ENCODE results near the gene CNTNAP5.

Gene CNTNAP5

DNA sequence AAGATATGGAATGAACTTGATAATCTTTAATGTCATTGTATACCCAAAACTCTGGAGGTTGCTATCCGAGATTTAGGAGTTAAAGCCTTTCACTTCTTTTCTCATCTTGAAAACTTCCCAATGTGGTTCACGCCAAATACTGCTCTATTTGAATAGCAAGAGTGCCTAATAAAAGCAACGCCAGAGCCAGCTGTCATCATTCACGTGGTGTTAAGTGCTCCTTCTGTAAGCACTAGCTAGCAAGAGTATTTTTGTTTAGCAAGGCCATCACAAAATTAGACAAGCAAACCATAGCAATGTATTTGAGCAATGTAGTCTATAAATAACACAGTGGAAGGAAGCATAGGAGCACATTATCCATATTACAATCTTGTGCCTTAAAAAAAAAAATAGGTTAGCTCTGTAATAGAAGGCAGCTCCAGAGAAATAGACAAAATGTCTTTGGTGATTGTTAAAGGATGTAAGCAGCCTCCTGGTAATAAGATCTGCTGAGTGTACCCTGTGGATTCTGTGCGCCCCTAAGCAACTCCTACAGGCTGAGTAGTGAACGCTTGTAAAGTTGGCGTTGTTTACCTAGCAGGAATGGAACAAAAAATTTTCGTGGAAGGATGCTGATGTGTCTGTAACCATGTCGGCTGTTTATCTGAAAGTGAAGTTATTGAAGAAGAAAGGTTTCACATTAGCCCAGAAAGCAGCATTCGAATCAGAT, 518.0 kb downstream of the CNTNAP5 start:
- DNase-seq (ENCODE audit: low read depth, low spot score) = no peak

DNA sequence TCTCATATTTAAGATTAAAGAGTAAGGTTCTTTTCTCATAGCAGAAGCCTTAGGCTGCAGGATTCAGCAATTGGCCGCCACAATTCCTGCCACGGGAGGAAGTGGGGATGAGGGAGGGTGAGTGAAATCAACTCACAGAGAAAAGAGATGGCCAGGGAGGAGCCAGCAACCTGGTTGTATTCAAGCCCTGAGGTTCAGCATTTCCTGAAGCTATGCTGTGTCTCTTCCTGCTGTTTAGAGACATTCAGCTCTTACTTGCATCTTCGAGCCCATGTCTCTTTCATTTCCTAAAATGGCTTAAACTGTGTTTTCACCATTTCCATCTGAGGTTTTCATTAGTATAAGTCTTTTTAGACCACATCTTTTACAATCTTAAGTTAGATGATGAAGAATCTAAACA, 522.6 kb downstream of the CNTNAP5 start:
- no peak for DNase-seq (ENCODE audit: low read depth, low spot score)

DNA sequence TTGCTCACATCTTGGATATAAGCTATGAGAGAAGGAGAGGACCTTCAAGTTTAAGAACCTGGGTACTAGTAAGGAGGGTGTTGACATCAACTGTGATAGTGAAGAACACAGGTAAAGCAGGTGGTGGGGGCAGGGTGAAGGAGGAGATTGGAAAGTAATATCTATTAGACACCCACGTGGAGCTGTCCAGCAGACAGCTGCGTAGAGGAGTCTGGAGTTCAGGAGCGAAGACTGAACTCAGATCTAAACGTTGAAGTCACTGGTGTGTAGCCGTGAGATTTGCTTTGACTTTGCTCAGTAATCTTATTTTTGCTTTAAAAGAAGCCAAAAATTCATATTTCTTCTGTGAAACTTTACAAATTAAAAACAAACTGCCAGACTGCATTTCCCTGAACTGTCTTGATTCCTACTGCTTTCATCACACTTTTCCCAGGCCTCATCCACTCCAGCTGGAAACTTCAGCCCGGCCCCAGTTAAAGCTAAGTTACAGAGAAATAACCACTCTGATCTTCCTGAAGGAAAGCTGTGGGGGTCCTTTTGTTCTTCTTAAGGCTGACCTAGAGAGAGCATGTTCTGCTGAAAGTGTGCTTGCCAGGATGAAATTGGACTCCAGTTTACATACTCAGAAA, 533.3 kb downstream of the CNTNAP5 start:
- no peak for DNase-seq (ENCODE audit: low read depth, low spot score)

DNA sequence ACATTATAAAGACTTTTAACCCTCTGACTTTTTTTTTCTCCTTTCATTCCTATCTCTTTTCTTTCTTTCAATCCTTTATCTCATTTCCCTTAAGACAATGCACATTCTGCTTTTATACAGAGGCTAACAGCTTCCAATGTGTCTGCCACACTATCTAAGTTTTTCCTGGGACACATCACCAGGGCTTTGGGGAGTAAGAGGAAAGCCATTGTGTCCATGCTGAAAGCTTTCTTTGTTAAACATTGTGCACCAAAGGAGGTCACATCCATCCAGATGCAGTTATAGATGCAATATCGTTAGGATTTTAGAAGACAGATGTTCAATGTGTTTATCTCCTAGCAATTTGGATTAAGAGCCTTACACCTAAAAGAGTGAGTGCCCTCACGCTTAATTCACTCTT, 534.1 kb downstream of the CNTNAP5 start:
- DNase-seq (ENCODE audit: low read depth, low spot score) = no peak

DNA sequence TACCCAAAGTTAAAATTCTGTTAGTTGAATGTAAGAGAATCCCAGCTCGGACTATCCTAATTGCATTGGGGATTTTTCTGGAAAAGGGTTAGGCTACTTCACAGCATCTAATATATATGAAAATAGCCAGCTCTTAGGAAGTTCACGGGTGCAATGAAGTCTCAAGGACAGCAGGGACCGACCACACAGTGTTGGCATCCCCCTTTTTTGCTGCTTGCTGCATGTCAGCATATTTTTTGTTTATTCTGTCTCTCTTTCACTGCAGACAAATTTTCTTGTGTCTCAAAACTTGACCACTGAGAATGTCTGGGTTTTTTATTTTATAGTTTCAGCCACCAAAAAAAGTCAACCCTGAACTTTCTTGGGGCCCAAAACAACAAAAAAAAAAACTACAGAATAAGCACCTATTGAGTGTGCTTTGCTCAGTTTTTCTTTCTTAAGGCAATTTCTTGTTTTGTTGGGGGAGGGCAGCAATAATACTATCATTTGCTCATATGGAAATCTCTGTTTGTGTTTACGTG, 535.6 kb downstream of the CNTNAP5 start:
- no peak for DNase-seq (ENCODE audit: low read depth, low spot score)

DNA sequence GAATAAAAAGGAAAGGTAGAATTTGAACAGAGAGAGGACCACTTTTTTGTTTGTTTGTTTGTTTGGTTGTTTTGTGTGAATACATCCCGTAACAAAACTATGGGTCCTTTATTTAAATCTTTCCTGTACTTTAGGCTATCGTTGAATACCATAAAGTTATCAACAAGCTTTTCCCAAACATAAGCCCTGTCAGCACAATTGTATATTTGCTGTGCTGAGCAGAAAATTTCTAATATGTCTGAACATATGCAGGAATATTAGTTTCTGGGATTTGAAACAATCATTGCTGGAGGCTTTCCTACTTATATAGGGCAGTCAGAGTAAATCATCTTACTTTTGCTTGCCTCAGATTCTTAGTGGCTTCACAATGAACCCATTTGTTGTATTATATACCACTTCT, 536.4 kb downstream of the CNTNAP5 start:
- no peak for DNase-seq (ENCODE audit: low read depth, low spot score)

DNA sequence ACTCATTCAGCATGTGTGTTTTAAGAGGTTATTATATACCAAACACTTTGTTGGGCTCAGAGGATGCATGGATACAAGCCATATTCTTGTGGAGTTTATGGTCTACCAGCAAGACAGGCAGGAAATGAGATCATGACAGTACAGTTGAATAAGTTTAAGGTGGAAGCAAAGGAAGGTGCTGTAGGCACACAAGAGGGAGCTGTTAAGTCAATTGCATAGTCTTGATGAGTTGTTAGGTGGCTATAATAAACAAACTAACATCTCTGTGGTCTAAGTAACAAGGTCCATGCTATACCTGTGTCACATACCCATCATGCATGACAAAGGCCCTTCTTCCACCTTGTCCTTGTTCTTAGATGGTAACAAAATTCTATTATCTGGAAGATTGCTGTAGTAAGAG, 538.3 kb downstream of the CNTNAP5 start:
- DNase-seq (ENCODE audit: low read depth, low spot score) = no peak

DNA sequence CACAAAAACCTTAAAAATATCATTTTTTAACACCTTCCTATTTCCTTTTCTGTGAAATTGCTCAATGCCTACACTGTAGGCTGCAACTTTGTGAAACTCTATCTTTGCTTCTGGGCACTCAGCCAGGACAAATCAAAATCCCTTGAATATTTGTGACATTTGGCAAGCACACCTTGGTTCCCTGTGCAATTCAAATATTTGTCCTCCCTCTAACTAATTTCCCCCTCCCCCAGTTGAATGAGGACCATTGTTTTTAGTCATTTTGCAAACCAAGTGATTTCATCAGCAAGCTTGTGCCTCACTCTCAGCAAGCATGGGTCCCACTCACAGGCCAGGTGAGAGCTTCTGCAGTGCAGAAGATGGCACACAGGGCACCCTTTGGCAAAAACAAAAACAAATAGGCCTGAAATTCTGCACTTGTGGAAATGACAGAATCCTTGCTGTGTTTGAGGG, 541.5 kb downstream of the CNTNAP5 start:
- no peak for DNase-seq (ENCODE audit: low read depth, low spot score)

DNA sequence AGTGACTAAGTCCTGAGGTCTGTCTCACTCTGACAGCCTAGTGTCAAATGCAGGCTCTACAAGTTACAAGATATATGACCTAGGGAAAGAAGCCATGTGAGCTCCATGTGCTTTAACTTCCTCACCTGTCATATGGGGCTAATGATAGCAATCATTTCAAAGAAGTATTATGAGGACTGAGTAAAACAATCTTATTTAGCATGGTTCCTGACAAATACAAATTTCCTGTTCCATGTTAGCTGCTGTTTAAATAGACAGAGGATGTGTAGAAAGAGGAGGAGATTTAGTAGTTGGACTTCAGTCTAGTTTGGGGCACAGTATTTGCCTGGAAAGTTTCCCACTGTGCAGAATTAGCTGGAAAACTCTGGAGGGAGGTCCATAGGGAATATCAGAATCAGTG, 545.8 kb downstream of the CNTNAP5 start:
- no peak for DNase-seq (ENCODE audit: low read depth, low spot score)

DNA sequence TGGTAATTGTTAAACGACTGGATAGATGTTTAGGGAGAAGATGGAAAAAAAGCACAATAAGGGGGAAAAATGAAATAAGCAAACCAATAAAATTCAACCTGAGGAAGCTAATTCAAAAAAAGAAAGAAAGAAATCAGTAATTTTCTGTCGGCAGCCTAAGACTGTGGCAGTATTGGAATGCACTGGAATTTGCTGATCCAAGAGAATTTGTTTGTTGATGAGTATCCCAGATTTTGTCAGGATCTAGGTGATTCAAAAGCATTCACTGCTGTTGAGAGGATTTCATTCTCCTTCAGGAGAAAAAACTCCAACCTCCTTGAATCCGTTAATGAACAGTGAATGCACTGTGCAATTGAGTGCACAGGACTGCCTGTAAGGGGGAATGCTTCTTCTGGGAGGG, 546.7 kb downstream of the CNTNAP5 start:
- no peak for DNase-seq (ENCODE audit: low read depth, low spot score)

DNA sequence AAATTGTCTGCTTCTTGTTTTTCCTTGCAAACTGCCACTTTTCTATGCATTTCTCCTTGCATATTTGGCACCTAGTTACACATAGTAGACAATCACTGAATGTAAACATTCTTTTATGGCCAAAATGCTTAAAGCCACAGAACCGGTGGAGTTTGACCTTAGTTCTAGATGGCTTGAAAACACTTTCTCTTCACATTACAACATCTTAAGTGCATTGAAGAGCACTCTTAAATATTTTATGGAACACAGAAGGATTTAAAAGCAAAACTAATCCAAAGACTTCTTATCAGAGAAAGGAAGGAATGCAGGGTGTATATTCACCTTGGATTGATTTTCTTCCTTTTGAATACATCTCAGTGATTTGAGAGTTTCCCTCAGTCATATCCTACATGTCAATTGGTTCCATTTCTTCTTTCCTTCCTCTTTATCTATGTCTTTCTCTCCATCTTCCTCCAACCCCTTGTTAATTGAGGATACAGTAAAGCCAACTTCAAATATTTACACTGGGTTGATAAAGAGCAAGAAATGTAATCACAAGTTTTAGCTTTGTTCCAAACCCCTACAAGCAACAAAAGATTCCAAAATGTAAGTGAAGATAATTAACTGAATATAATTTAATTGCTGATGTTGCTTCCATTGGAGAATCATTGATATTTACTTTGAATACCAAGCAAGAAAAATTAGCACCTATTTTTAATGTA, 548.0 kb downstream of the CNTNAP5 start:
- no peak for DNase-seq (ENCODE audit: low read depth, low spot score)

DNA sequence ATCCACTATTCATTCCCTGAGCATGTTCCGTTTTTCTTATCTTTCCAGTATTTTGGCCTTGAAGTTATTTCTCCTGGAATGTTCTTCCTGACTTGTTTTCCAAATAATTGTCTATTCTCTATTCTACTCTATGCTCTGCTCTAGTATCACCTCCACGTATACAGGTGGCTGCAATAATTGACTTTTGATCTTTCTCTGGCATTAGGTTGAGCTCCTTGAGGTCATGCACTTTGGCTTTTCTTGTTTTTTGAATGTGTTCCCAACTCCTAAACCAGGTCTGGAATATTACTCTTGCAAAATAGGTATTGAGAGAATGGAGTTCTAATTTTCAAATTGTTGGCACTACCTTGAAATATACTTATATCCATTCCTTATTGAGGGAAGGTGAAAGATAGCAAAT, 550.4 kb downstream of the CNTNAP5 start:
- no peak for DNase-seq (ENCODE audit: low read depth, low spot score)

DNA sequence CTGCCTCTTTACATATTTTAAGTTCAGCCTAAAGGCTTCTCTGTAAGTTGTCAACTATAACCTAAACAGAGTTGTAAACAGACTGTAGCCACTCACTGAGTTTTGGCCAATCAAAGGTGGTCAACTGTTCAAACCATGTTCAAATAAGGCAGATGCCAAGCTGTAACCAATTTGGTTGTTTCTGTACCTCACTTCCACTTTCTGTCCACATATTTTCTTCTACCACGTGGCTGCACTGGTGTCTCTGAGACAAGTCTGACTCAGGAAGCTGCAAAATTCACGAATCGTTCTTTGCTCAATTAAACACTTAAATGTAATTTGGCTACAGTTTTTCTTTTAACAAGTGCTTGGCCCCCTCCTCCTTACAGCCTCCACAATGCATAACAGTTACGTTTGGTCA, 555.2 kb downstream of the CNTNAP5 start:
- no peak for DNase-seq (ENCODE audit: low read depth, low spot score)

DNA sequence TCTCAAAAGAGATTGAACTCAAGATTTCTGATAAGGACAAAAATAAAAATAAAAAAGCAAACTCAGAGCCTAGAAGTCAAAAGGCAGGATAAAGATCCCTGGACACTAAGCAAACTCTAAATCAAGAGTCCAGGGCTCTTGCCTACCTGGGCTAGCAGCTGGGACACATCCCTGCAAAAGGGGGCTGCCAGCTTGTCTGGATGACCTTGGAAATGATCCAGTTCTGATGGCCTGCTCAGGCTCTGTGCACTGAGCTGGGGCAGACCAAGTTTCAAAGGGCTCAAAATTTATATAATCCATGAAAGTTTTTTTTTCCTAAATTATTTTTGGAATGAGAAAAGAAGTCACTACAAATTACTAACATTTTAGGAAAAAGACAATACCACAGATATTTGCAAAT, 557.3 kb downstream of the CNTNAP5 start:
- no peak for DNase-seq (ENCODE audit: low read depth, low spot score)

DNA sequence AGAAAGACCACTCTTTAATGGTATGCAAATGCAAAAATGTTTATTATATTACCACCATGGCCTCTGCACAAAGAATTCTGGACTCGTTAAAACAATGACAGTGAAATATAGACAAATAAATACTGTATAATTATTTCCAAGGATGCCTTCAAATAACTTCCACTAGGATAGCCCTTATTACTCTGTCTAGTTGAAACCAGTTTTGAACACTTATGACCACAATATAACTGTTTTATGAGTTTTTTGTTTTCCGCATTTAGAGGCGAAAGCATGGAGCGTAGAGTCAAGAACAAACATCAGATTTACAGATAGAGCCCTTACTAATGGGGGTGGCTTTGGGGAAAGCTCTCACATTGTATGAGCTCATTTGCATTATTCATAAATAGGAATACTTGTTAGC, 559.5 kb downstream of the CNTNAP5 start:
- DNase-seq (ENCODE audit: low read depth, low spot score) = no peak

DNA sequence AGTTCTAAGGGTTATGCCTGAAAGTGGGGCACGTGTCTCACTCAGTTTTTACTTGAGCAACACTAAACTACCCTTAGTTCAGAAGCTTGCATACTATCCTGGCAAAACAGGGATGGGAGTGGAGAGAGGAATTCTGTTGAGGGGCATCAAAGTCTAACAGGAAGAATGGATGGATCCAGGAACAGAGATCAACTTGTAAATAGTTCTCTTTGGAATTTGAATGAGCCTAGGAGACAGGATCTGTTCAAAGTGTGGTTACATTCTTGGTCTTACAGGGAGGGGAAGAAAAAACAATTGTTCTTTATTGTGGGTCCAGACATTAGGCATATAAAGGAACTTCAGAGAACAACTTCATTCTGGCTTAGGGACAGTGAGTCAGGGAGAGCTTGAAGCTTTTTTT, 560.2 kb downstream of the CNTNAP5 start:
- DNase-seq (ENCODE audit: low read depth, low spot score) = no peak

DNA sequence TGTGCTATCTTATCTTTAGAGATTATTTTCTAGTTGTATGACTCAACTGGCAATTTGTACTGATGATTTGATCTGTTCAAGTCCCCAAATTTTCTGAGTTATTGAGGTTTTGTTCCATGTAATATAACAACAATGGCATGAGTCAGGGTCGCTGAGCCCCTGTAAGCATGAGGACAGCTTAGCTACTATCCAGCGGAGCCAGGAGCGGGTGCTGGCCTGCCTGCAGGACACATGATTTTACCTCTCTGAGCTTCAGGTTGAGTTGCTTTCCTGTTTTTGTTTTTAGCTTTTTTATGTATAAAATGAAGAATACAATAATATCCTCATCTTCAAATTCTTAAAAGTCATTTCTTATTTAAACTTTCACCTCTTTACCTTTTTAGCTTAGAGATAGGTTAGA, 561.1 kb downstream of the CNTNAP5 start:
- no peak for DNase-seq (ENCODE audit: low read depth, low spot score)

DNA sequence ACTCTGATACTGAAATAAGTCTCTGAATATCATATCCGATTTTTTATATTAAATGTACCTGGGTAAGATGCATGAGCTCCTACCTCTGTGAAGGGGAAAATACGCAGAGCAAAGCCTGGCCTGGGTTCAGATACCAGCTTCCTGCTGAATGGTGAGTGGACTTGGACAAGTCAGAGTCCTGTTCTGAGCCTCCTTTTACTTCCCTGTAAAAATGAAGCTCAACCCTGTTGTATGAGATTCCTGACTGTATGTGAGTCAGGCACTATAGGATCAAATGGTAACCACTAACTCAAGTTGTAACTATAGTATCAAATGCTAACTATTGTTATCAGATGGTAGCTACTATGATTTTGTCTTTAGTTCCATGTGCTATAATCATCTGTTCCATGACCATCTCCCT, 561.7 kb downstream of the CNTNAP5 start:
- DNase-seq (ENCODE audit: low read depth, low spot score) = no peak

DNA sequence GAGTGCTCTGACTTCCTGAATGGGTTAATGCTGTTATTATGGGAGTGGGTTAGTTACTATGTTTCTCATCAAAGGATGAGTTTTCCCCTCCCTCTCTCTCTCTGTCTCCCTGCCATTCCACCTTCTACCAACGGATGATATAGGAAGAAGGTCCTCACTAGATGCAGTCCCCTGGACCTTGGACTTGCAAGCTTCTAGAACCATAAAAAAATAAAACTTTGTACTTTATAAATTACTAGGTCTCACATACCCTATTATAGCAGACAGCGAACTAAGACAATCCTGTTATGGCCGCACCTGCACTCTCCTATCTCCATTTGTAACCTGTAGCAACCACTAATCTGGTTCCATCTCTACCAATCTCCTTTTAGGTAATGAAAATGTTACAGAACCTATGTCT, 564.9 kb downstream of the CNTNAP5 start:
- no peak for DNase-seq (ENCODE audit: low read depth, low spot score)

DNA sequence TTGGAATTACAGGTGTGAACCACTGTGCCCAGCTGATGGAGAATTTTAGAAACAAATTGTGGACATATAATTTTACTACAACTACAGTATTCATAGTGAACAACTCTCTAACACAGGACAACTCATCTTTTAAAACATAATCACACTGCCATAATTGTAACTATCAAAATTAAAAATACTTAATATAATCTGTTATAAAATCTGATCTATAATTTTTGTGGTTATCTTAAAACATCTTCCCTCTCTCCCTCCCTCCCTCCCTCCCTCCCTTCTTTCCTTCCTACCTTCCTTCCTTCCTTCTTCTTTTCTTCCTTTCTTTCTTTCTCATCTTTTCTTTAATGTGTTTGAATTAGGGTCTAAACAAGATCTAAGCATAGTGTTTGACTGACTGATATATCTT, 577.7 kb downstream of the CNTNAP5 start:
- DNase-seq (ENCODE audit: low read depth, low spot score) = no peak

DNA sequence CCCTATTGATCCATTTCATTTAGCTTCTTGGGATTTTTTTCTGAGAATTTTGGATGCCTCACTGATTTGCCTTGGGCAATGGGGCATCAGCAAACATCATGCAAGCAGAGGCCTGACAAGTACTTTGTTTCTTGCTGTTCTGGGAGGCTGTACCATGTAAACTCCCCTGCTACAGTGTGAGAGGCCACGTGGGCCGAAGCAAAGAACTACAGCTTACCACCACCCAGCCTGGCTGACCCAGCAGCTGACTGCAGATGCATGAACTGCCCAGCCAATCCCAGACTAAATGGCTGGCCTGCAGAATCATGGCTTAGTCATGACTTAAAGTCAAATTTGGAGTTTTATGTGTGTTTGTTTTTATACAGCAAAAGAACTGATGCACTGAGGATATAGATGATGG, 579.9 kb downstream of the CNTNAP5 start:
- no peak for DNase-seq (ENCODE audit: low read depth, low spot score)

DNA sequence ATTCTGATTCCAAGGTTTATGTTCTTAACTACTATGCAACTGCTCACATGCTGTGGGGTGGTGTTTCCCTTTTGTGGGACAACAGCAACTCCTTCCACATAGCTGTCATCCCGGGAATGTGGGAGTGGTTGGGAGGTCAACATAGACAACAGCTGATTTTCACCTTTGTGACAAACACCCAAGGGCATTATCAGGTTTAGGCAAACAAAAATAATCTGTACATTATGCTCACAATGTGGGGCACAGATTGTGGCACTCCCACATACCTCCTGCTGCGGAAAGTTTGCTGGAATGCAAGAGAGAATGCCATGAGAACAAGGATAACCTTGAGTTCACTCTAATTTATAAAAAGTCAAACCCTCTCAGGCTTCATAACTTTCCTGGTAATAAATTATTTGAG, 582.6 kb downstream of the CNTNAP5 start:
- no peak for DNase-seq (ENCODE audit: low read depth, low spot score)

DNA sequence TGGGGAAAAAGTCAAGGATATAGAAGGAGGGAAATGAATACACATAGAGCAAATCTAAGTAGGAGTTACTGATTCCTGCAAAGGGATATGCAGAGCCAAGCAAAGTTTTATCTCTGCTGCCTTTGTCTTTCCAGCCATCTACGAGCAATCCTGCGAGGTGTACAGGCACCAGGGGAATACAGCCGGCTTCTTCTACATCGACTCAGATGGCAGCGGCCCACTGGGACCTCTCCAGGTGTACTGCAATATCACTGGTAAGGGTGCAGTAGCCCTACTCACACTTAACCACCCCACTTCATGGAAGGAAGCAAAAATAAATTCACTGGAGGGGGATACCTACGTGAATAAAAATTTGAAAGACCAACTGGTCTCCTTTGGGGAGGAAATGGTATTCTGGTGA, 584.6 kb downstream of the CNTNAP5 start:
- DNase-seq (ENCODE audit: low read depth, low spot score) = no peak

Measured in brain pericyte (primary cell).